Osteocyte (in vitro differentiated cells): ENCODE measurements around the gene IL1R1. TPM values are rescaled to one million over a fixed set of nuclear protein-coding genes. Genes with fewer than 3 reads are reported as not detected.

Experiments
- DNase-seq: peaks from one replicate; pipeline ENCODE4 v3.0.0; 2021; ENCODE audit warnings: mixed read lengths; ENCODE audit not compliant: unreplicated experiment; ENCODE audit errors: extremely low spot score
- H3K27ac Mint-ChIP-seq: one replicate; pipeline ENCODE4 v1.8.0; 2021; ENCODE audit warnings: mild to moderate bottlenecking, mixed read lengths; ENCODE audit not compliant: unreplicated experiment
- H3K27me3 Mint-ChIP-seq: one replicate; pipeline ENCODE4 v1.8.0; 2021; ENCODE audit warnings: mixed read lengths; ENCODE audit not compliant: unreplicated experiment
- H3K36me3 Mint-ChIP-seq: one replicate; pipeline ENCODE4 v1.8.0; 2021; ENCODE audit warnings: mixed read lengths; ENCODE audit not compliant: unreplicated experiment
- H3K4me1 Mint-ChIP-seq: one replicate; pipeline ENCODE4 v1.8.0; 2021; ENCODE audit warnings: mixed read lengths; ENCODE audit not compliant: unreplicated experiment
- H3K4me3 Mint-ChIP-seq: one replicate; pipeline ENCODE4 v1.8.0; 2021; ENCODE audit warnings: mild to moderate bottlenecking, moderate library complexity, mixed read lengths; ENCODE audit not compliant: unreplicated experiment
- H3K9me3 Mint-ChIP-seq: one replicate; pipeline ENCODE4 v1.8.0; 2021; ENCODE audit warnings: mixed read lengths; ENCODE audit not compliant: unreplicated experiment
- CTCF ChIP-seq: fragments of 200-600 bp; sonication (generic); IDR thresholded peaks from 2 replicates; pipeline ENCODE4 v1.5.0; 2021; ENCODE audit warnings: antibody characterized with exemption, mild to moderate bottlenecking, moderate library complexity
- total RNA-seq: library from RNA; stranded (reverse); gene quantifications from 2 replicates; pipeline ENCODE4 v1.2.1, GENCODE V29; 2021

Gene IL1R1
- total RNA-seq, 1 donor from 2014 or later, result 59.8 TPM

- Mint-ChIP-seq H3K27me3 (peaks cover 8% of the 10 kb centered on the region), H3K4me3 (no peak overlapping the region), H3K27ac (no peak overlapping the region), H3K9me3 (no peaks in the 10 kb centered on the region), H3K4me1 (peaks cover 4% of the 10 kb centered on the region), H3K36me3 (no peaks in the 10 kb centered on the region)
- no peak for TF ChIP-seq CTCF
- no peak for DNase-seq
Measured at GRCh38 chr2:102193074-102193473, 50.5 kb downstream of the IL1R1 start.

DNA sequence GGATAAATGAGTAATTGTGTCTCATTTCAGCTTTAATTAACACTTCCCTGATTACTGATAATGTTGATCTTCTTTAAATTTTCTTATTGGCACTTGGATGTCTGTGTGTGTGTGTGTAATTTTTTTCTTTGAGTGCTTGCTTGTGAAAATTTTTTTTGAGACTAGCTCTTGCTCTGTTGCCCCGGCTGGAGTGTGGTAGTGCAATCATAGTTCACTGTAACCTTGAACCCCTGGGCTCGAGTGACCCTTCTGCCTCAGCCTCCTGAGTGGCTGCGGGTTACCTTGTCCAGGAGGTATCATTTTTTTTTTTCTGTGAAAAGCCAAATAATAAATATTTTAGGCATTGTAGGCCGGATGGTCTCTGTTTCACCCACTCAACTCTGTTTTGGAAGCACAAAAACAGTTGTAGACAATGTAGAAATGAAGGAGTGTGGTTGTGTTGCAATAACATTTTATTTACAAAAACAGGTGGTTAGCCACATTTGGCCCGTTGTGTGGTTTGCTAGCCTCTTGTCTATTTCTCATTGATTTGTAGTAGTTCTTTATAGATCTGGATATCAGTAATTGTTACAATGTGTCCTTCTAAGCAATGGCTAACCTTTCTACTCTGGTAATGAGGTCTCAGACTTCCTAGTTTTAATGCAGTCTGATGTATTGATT lies 52.2 kb downstream of the IL1R1 start:
- Mint-ChIP-seq H3K4me1 (peaks cover 4% of the 10 kb centered on the region), H3K27ac (no peak overlapping the region), H3K27me3 (peaks cover 16% of the 10 kb centered on the region), H3K9me3 (no peaks in the 10 kb centered on the region), H3K36me3 (no peaks in the 10 kb centered on the region), H3K4me3 (no peak overlapping the region)
- no peak for DNase-seq
- TF ChIP-seq CTCF, result no peak

DNA sequence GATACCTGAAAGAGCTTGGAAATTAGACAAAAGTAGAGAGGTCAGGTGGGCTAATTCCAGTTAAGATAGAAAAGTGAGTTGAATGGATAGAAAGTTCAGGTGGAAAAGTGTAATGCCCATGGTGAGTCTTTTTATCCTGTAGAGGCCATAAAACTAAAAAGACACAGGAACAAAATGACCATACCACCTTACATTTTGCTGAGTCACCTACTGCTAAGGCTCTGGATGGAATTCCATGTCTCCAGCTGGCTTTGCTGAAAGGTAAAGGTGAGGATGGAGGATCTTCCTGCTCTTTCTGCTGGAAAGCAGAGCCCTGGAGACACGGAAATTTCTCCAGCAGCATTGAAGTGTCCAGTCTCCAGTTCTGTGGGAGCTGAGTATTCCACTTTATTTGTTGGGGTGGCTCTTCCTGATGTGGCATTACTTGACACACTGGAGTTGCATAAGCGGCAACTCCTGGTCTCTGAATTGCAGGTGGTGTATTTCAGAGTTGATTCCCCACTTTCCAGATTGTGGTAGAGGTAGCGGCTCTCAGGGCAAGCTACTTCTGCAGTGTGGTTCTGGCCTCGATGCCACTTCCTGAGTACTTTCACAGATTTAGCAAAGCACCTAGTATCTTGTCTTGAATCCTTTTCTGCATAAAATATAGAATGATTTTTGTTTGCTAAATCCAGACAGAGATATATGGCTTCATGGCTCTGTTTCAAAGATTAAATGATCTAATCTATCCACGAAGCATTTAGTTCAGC lies 55.0 kb downstream of the IL1R1 start:
- no peaks in the 10 kb centered on the region for H3K36me3 Mint-ChIP-seq
- TF ChIP-seq CTCF, result no peak
- no peak overlapping the region for H3K4me3 Mint-ChIP-seq
- H3K27ac Mint-ChIP-seq, result no peak overlapping the region
- DNase-seq, result no peak
- H3K9me3 Mint-ChIP-seq, result no peaks in the 10 kb centered on the region
- H3K27me3 Mint-ChIP-seq, result peaks cover 16% of the 10 kb centered on the region
- H3K4me1 Mint-ChIP-seq, result no peaks in the 10 kb centered on the region

GRCh38 chr2:102200539-102200938 lies 58.0 kb downstream of the IL1R1 start:
- peaks cover 26% of the 10 kb centered on the region for H3K9me3 Mint-ChIP-seq

More at GRCh38 chr2:102200539-102200938, 58.0 kb downstream of the IL1R1 start:
- no peak overlapping the region for H3K4me3 Mint-ChIP-seq
- no peak overlapping the region for H3K27ac Mint-ChIP-seq
- H3K4me1 Mint-ChIP-seq, result no peaks in the 10 kb centered on the region
- peaks cover 2% of the 10 kb centered on the region for H3K36me3 Mint-ChIP-seq
- peaks cover 20% of the 10 kb centered on the region for H3K27me3 Mint-ChIP-seq
- TF ChIP-seq CTCF, result no peak
- no peak for DNase-seq
